ENCODE measurements around the gene PRSS58. TPM values are rescaled to one million over a fixed set of nuclear protein-coding genes. Genes with fewer than 3 reads are reported as not detected.

PRSS58 gene
- total RNA-seq, 1 donor: not detected

DNA sequence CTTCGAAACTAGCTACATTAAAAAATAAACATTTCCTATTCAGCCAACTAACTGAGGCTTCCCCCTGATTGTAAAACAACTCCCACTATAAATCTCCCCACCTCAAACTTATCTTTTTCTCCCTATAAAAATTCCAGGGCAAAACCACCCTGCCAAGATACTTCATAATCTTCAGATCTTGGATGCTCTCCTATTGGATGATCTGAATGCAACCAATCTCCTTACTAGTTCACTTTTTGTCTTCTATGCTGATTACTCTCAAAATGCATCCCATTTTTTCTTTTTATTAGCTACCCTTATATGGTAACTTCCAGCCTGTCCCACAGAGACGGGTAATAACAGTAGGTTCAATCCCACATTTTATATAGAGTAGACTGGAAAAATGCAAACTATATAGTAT, 15.0 kb upstream of the PRSS58 start:
- no peaks in the 10 kb centered on the region for H4K20me1 ChIP-seq (ENCODE audit: insufficient read depth, low read length)
- no peak for DNase-seq (ENCODE audit: insufficient read length, low spot score, missing footprints)
- H3K36me3 ChIP-seq (ENCODE audit: insufficient read depth, low read length): no peaks in the 10 kb centered on the region
- no peaks in the 10 kb centered on the region for H3K27me3 ChIP-seq (ENCODE audit: insufficient read depth, low read length)
- no peaks in the 10 kb centered on the region for H3K4me1 ChIP-seq (ENCODE audit: insufficient read depth, low read length)
- H2AFZ ChIP-seq (ENCODE audit: low read length): no peak overlapping the region
- no peaks in the 10 kb centered on the region for H3K9me3 ChIP-seq (ENCODE audit: low read depth, low read length)
- no peak overlapping the region for H3K4me2 ChIP-seq (ENCODE audit: insufficient read depth, low read length)
- no peaks in the 10 kb centered on the region for H3K79me2 ChIP-seq (ENCODE audit: insufficient read depth, low read length)
- TF ChIP-seq, protein P1, sequence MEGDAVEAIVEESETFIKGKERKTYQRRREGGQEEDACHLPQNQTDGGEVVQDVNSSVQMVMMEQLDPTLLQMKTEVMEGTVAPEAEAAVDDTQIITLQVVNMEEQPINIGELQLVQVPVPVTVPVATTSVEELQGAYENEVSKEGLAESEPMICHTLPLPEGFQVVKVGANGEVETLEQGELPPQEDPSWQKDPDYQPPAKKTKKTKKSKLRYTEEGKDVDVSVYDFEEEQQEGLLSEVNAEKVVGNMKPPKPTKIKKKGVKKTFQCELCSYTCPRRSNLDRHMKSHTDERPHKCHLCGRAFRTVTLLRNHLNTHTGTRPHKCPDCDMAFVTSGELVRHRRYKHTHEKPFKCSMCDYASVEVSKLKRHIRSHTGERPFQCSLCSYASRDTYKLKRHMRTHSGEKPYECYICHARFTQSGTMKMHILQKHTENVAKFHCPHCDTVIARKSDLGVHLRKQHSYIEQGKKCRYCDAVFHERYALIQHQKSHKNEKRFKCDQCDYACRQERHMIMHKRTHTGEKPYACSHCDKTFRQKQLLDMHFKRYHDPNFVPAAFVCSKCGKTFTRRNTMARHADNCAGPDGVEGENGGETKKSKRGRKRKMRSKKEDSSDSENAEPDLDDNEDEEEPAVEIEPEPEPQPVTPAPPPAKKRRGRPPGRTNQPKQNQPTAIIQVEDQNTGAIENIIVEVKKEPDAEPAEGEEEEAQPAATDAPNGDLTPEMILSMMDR (IDR thresholded peaks at IDR 0.05; ENCODE audit: extremely low read depth, low read depth, low read length): no peak
- no peak overlapping the region for H3K4me3 ChIP-seq (ENCODE audit: insufficient read depth, low read length)
- H3K27ac ChIP-seq (ENCODE audit: low read depth, low read length): no peak overlapping the region

DNA sequence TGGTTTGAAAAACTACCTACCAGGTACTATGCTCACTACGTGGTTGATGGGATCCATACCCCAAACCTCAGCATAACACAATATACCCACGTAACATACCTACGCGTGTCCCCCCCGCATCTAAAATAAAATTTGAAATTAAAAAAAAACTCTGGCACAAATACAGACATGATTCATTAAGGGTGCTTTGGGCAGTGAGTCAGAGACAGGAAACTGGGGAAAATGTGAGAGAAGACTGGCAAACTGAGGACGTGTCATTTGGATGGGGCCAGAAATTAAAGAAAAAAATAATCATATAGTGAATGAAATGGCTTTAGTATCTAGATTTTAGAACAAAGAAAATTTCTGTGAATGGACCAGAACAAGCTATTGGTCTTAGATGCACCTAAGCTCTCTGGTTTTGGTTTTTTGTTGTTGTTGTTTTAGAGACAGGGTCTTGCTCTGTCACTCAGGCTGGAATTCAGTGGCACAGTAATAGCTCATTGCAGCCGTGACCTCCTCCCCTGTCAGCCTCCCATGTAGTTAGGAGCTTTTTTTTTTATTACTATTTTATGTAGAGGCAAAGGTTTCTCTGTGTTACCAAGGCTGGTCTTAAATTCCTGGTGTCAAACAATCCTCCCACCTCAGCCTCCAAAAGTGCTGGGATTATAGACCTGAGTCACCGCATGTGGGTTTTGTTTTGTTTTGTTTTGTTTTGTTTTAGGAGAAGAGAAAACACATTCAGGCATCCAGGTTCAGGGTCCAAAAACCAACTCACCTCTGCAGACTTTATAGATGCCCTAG, 5.9 kb upstream of the PRSS58 start:
- Histone ChIP-seq H3K27ac (ENCODE audit: low read depth, low read length) (peak overlapping the region; percentile 49), H3K27me3 (ENCODE audit: insufficient read depth, low read length) (no peaks in the 10 kb centered on the region), H4K20me1 (ENCODE audit: insufficient read depth, low read length) (no peaks in the 10 kb centered on the region), H3K4me2 (ENCODE audit: insufficient read depth, low read length) (peak overlapping the region; percentile 24), H3K79me2 (ENCODE audit: insufficient read depth, low read length) (no peaks in the 10 kb centered on the region), H3K4me3 (ENCODE audit: insufficient read depth, low read length) (no peak overlapping the region), H3K4me1 (ENCODE audit: insufficient read depth, low read length) (no peaks in the 10 kb centered on the region), H2AFZ (ENCODE audit: low read length) (peak overlapping the region; percentile 63), H3K9me3 (ENCODE audit: low read depth, low read length) (no peaks in the 10 kb centered on the region), H3K36me3 (ENCODE audit: insufficient read depth, low read length) (no peaks in the 10 kb centered on the region)
- TF ChIP-seq, protein P1 (IDR thresholded peaks at IDR 0.05; ENCODE audit: extremely low read depth, low read depth, low read length): no peak
- no peak for DNase-seq (ENCODE audit: insufficient read length, low spot score, missing footprints)

- DNase-seq (ENCODE audit: insufficient read length, low spot score, missing footprints): no peak
- Histone ChIP-seq H3K27me3 (ENCODE audit: insufficient read depth, low read length) (no peaks in the 10 kb centered on the region), H4K20me1 (ENCODE audit: insufficient read depth, low read length) (no peaks in the 10 kb centered on the region), H3K36me3 (ENCODE audit: insufficient read depth, low read length) (no peaks in the 10 kb centered on the region), H3K27ac (ENCODE audit: low read depth, low read length) (no peak overlapping the region), H3K4me2 (ENCODE audit: insufficient read depth, low read length) (no peak overlapping the region), H2AFZ (ENCODE audit: low read length) (no peak overlapping the region), H3K4me1 (ENCODE audit: insufficient read depth, low read length) (no peaks in the 10 kb centered on the region), H3K79me2 (ENCODE audit: insufficient read depth, low read length) (no peaks in the 10 kb centered on the region), H3K9me3 (ENCODE audit: low read depth, low read length) (no peaks in the 10 kb centered on the region), H3K4me3 (ENCODE audit: insufficient read depth, low read length) (no peak overlapping the region)
- TF ChIP-seq, protein P1 (IDR thresholded peaks at IDR 0.05; ENCODE audit: extremely low read depth, low read depth, low read length): no peak
Measured at GRCh38 chr7:142250705-142251104, 7.2 kb downstream of the PRSS58 start.

- no peak for DNase-seq (ENCODE audit: insufficient read length, low spot score, missing footprints)
- Histone ChIP-seq H3K79me2 (ENCODE audit: insufficient read depth, low read length) (no peaks in the 10 kb centered on the region), H3K4me2 (ENCODE audit: insufficient read depth, low read length) (no peak overlapping the region), H3K27me3 (ENCODE audit: insufficient read depth, low read length) (no peaks in the 10 kb centered on the region), H3K36me3 (ENCODE audit: insufficient read depth, low read length) (no peaks in the 10 kb centered on the region), H2AFZ (ENCODE audit: low read length) (no peak overlapping the region), H3K4me1 (ENCODE audit: insufficient read depth, low read length) (no peaks in the 10 kb centered on the region), H3K27ac (ENCODE audit: low read depth, low read length) (no peak overlapping the region), H3K9me3 (ENCODE audit: low read depth, low read length) (no peaks in the 10 kb centered on the region), H4K20me1 (ENCODE audit: insufficient read depth, low read length) (no peaks in the 10 kb centered on the region), H3K4me3 (ENCODE audit: insufficient read depth, low read length) (no peak overlapping the region)
- TF ChIP-seq, protein P1 (IDR thresholded peaks at IDR 0.05; ENCODE audit: extremely low read depth, low read depth, low read length): no peak
Measured at GRCh38 chr7:142249918-142250317, 7.9 kb downstream of the PRSS58 start.

All from osteoblast (primary cell).